Measurements from ENCODE around the gene ZNF280D.
"Not testable (repeated sequence)": the region's sequence is repeated elsewhere in the genome, so short reads cannot be mapped to it uniquely, and the experiment has no call there.

Gene ZNF280D

DNA sequence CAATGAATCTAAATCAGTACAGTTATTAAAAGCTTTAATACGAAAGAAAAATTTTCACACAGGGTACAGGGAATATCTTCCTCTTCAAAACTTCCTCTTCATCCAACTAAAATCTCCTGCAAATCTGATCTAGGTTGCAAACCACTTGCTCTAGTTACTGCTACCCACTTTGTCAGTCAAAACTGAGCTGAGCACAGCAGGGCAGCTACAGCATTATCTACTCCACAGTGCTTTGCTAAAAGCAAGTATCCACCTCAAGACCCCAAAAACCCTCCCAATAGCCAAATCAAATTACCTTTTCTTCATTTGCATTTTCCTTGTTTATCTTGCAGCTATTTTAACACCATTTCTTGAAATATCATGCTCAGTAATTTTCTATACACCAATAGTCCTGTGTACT lies 14.7 kb downstream of the ZNF280D start:
- DNase-seq (ENCODE audit: low read depth in 3 of 3) = no peak

DNA sequence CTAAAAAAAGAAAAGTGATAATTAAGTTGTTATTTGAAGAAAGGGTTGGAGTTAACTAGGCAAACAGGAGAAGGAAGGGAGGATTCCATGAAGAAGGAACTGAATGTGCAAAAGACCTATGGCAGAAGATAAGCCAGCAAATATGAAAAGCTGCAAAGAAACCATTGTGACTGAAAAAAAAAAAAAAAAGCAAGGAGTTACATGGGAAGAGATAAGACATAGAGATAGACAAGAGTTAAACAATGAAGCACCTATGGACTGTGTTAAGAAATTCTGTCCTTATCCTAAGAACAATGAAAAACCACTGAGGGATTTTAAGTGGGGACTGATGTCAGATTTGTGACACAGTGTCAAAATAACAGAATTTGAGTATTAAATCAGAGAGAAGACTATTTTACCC lies 17.0 kb downstream of the ZNF280D start:
- no peak for DNase-seq (ENCODE audit: low read depth in 3 of 3)

GRCh38 chr15:56715220-56715619 lies 18.1 kb downstream of the ZNF280D start:
- DNase-seq (ENCODE audit: low read depth in 3 of 3) = no peak

DNA sequence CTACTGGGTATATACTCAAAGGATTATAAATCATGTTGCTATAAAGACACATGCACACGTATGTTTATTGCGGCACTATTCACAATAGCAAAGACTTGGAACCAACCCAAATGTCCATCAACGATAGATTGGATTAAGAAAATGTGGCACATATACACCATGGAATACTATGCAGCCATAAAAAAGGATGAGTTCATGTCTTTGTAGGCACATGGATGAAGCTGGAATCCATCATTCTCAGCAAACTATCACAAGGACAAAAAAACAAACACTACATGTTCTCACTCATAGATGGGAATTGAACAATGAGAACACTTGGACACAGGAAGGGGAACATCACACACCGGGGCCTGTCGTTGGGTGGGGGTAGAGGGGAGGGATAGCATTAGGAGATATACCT lies 23.8 kb downstream of the ZNF280D start:
- DNase-seq (ENCODE audit: low read depth in 3 of 3) = not testable (repeated sequence)

DNA sequence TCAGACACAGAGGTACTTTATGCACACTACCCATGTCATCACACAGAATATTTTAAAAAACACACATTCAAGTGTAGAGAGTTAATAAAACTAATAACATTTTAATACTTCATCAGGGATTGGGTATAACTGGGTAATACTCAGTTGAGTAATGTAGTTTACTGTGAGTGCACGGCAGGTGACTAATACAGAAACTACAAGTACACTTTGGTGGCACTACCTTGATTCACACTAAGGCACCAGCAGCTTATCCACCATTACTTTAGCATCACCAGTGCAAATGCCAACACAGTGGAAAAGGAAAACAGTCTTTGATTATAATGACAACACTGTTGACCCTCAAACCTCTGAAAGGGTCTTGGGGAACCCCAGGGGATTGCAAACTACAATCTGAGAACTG lies 33.6 kb downstream of the ZNF280D start:
- DNase-seq (ENCODE audit: low read depth in 3 of 3) = no peak

DNA sequence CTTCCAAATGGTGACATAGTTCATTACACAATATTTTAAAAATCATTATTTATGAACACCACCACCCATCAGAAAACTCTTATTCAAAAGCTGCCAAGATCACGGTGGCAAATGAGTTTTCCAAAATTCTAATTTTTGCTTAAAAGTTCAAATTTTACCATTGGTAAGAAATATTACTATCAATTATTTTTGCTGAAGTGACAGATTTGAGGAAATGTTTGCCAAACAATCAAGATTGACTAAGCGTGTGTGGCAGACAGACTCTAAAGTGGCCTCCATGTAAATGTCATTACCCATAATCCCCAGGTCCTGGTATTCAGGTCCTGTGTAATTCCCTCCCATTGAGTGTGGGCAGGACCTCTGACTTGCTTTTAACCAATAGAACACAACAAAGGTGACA lies 35.0 kb downstream of the ZNF280D start:
- no peak for DNase-seq (ENCODE audit: low read depth in 3 of 3)

GRCh38 chr15:56693761-56694160 lies 39.5 kb downstream of the ZNF280D start:
- DNase-seq (ENCODE audit: low read depth in 3 of 3) = no peak

DNA sequence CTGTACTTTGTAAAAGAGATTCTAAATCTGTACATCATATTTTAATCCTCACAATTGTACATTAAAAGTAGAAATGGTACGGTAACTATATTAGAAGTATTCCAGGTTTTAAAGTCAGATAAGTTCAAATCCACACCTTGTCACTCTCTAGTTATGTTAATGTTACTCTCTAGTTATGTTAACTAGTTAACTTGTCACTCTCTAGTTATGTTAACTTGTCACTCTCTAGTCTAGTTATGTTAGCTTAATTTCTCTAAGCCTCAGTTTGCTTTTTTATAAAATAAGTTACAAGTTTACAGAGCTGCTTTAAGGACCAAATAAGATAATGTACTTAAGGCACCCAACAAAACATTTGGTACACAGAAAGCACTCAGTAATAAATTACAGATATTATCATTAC lies 42.6 kb downstream of the ZNF280D start:
- DNase-seq (ENCODE audit: low read depth in 3 of 3) = no peak

- no peak for DNase-seq (ENCODE audit: low read depth in 3 of 3)
These were observed 49.4 kb downstream of the ZNF280D start for GRCh38 chr15:56683908-56684307.

DNA sequence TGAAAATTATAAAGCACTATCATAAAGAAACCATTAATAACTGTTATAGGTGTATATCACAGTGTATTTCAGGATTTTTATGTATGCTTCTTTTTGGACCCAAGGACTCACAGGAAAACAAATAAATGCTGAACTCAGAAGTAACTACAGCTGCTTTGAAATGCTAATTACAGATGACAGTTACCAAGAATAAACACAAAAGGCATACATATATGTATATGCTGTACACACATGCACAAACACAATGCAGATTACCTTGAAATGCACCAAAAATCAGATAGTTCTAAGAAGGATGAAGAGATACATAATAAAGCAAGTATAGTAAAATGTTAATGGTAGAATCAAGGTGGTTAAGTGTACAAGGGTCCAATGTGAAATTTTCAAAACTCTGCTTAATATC lies 52.2 kb downstream of the ZNF280D start:
- no peak for DNase-seq (ENCODE audit: low read depth in 3 of 3)

DNA sequence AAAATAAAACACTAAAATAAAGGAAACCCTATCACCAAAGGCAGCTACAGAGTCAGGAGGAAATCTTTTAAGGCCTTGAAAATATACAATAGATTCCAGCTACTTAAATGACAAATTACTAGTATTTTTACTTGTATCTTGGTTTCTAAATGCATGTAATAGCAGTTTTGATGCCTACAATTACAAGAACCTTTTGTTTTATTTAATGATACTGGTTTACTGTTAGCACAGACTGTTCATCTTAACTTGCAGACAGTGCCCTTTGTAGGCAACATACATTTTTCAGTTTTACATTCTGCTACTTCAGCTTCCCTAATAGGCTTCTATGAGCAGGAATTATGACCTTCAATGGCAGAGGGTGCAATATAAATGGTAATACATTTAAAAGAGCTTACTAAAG lies 54.1 kb downstream of the ZNF280D start:
- no peak for DNase-seq (ENCODE audit: low read depth in 3 of 3)

DNA sequence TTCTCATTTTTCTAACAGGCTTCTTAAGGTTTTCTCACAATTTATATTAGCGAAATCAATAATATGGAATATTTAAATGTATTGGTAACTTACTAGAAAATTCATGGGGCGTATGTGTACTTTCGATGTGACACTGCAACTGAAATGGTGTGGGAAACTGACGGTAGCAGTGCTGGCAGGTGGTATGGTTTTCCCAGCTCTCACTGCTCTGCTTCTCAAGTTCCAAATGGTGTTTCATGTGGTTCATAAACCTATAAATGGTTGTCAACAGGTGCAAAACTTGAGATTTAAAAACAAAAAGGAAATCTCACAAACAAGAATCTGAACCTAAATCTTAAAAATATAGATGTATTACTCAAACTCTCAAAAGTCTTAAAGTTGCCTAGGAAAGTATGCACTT lies 54.7 kb downstream of the ZNF280D start:
- no peak for DNase-seq (ENCODE audit: low read depth in 3 of 3)

GRCh38 chr15:56677271-56677670 lies 56.0 kb downstream of the ZNF280D start:
- no peak for DNase-seq (ENCODE audit: low read depth in 3 of 3)

DNA sequence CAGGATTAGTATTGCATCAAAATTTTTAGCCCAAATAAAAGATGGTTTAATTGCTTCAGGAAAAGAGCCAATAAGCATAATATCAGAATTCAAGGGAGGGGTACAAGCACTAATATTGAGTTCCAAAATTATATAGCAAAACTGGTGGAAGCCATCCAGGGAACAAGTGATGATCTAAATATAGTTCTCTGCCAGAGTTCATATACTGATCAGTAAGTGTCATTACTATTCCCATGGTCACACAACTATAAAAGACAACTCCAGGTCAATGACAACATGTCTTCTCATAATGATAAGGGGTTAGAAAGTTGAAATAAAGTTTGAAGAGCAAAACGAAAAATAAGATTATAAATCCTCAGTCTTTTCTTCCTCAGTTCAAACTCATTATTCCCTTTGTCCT lies 57.4 kb downstream of the ZNF280D start:
- DNase-seq (ENCODE audit: low read depth in 3 of 3) = no peak

- DNase-seq (ENCODE audit: low read depth in 3 of 3) = no peak
These were observed 58.5 kb downstream of the ZNF280D start for GRCh38 chr15:56674857-56675256.

GRCh38 chr15:56672721-56673120 lies 60.6 kb downstream of the ZNF280D start:
- DNase-seq (ENCODE audit: low read depth in 3 of 3) = no peak

DNA sequence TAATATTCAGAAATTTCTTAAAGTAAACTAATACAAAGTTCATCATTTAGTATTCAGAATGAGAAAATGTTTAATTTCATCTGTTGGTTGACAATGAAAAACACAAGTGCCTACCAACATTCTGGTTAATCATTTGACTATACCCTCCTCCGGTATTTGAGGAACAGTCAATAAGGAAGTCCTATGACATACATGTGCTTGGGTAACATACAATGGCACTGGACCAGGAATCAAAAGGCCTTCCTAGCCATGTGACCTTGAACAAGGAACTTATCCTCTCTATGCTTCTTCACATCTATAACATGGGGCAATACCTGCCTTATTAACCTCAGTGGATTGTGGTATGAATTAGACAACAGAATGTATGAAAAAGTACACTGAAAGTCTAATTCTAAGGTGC lies 65.8 kb downstream of the ZNF280D start:
- no peak for DNase-seq (ENCODE audit: low read depth in 3 of 3)

DNA sequence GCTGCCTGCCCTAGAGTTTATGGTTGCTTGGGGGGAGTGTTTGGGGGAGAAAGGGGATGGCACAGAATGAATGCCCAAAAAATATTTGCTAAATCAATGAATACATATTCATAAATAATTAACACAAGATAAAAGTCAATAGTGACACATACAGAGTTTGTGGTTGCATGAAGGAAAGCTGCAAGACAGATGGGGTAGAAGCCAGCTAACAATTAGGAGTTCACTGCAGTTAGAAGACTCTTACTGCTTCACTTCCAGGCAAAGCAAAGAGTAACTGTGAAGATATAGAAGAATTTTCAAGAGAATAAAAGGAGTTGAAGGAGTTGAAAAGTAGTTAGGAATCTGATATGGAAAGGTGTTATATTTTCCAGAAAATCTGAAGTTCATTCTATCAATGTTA lies 72.4 kb downstream of the ZNF280D start:
- no peak for DNase-seq (ENCODE audit: low read depth in 3 of 3)

DNA sequence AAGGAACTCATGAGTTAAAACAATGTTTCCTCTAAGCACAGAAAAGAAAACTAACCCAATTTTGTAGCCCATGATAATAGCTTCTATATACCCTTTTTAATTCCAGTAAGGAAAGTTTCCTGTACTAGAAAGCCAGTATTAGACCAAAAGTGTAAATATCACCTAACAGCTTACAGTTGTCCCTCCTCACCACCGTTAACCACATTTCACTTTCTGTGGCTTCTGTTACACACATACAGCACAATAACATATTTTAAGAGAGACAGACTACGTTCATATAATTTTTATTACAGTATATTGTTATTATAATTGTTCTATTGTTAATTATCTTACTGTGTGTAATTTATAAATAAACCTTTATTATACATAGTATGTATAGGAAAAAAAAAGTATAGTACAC lies 74.1 kb downstream of the ZNF280D start:
- no peak for DNase-seq (ENCODE audit: low read depth in 3 of 3)

GRCh38 chr15:56654624-56655023 lies 78.7 kb downstream of the ZNF280D start:
- no peak for DNase-seq (ENCODE audit: low read depth in 3 of 3)

DNA sequence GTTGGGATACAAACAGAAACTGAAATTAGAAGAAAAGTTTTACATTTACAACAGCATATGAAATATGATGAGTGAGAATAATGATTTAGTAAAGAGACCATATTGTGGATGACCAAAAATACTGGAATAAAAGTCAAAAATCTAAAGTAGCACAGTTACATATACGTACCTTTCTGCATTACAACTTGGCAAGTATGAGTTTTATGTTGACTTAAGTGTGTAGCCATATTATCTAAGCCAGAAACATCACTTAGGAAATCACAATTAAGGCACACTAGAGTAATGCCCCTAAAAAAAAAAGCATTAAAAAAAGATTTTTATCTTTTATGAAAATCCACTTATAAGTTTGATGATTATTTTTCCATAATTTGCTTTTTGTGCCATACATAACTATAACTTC lies 79.1 kb downstream of the ZNF280D start:
- no peak for DNase-seq (ENCODE audit: low read depth in 3 of 3)

DNA sequence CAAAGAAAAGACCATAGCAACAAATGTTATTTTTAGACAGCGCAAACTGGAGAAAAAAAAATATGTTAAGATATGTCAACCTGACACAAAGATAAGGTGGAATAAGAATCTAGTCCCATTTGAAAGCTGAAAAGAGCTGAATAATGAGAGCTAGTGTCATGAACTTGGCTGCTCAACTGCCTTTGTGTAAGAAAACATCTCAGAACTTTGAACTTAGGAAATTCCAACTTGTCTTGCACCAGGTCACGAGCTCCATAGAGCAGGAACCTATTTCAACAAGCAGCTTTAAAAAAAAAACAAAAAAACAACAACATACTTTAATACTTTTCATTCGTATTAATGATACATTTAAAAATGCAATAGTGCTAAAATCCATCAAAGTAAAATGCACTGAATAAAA lies 79.5 kb downstream of the ZNF280D start:
- no peak for DNase-seq (ENCODE audit: low read depth in 3 of 3)

DNA sequence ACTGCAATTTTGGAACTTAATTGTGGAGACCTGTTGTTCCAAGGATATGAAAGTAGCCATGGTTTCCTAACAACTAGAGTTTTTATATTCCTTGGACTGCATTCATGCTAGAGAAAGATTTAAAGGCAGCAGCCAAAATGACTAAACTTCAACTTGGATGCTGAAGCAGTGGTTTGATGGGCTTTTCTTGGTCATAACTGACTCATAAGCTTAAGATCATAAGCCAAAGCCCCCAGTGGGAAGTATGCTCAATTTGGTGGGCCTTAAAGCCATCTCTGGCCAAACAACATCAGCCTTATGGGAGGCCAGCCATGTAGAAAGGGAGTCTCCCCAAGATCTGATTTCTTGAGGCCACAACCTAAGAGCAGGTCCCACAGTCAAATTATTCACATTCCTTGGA lies 80.2 kb downstream of the ZNF280D start:
- DNase-seq (ENCODE audit: low read depth in 3 of 3) = no peak

- no peak for DNase-seq (ENCODE audit: low read depth in 3 of 3)
These were observed 85.0 kb downstream of the ZNF280D start for GRCh38 chr15:56648311-56648710.

GRCh38 chr15:56640549-56640948 lies 92.8 kb downstream of the ZNF280D start:
- DNase-seq (ENCODE audit: low read depth in 3 of 3) = no peak
